GM23338 (cell line): ENCODE data around the gene YIF1A.

Experiments used
- CTCF ChIP-seq, 2 experiments: fragments of 200-600 bp in 1 of 2; sonication (generic) in 1 of 2; conservative IDR thresholded peaks; 2 replicates each; pipeline versions ENCODE4 v1.5.1 to v1.6.1; 2016 to 2017; ENCODE audit warnings: antibody characterized with exemption in 2 of 2, low read depth in 2 of 2, mild to moderate bottlenecking in 2 of 2, moderate library complexity in 1 of 2
- EZH2 ChIP-seq: fragments of 200-600 bp; sonication (generic); IDR thresholded peaks from one replicate; pipeline ENCODE4 v1.8.0; 2017; ENCODE audit warnings: antibody characterized with exemption, mild to moderate bottlenecking, low read depth; ENCODE audit not compliant: unreplicated experiment
- POLR2AphosphoS5 ChIP-seq: IDR thresholded peaks from 2 replicates; pipeline ENCODE4 v1.6.1; 2016; ENCODE audit warnings: antibody characterized with exemption, low read depth
- REST ChIP-seq: IDR thresholded peaks from one replicate; pipeline ENCODE4 v1.6.1; 2018; ENCODE audit warnings: antibody characterized with exemption; ENCODE audit not compliant: unreplicated experiment

- TF ChIP-seq CTCF (conservative IDR thresholded peaks at IDR 0.05; ENCODE audit: low read depth in 2 of 2), result no peak
- TF ChIP-seq REST, result no peak
- TF ChIP-seq POLR2AphosphoS5, result no peak
- no peak for TF ChIP-seq EZH2
These were observed 33.9 kb upstream of the YIF1A start for GRCh38 chr11:66322732-66323427.
